Esophagus squamous epithelium (tissue), 4 donors: ENCODE data around the gene HTR5A.
"Not testable (repeated sequence)": the region's sequence is repeated elsewhere in the genome, so short reads cannot be mapped to it uniquely, and the experiment has no call there.

Experiments used
- CTCF ChIP-seq, 6 experiments: fragments of 450-650 bp in 4 of 6; fragments of 200-600 bp in 2 of 6; sonication (generic) in 2 of 6; IDR thresholded peaks; one replicate each; pipeline ENCODE4 v1.5.1; 2016 to 2019; ENCODE audit warnings: antibody characterized with exemption in 6 of 6, mild to moderate bottlenecking in 4 of 6, moderate library complexity in 4 of 6
- POLR2A ChIP-seq, 4 donors: fragments of 450-650 bp; IDR thresholded peaks; one replicate each; pipeline ENCODE4 v1.6.1; 2017; ENCODE audit warnings: antibody characterized with exemption in 4 of 4, mild to moderate bottlenecking in 4 of 4, moderate library complexity in 3 of 4

GRCh38 chr7:155034495-155034894 is 35.6 kb upstream of the HTR5A start:
- not testable (repeated sequence) for TF ChIP-seq CTCF, POLR2A (IDR thresholded peaks at IDR 0.05)
